SJCRH30 (cell line): ENCODE results near the gene LRPPRC. TPM values are rescaled to one million over a fixed set of nuclear protein-coding genes. Genes with fewer than 3 reads are reported as not detected.

ENCODE experiments used
- DNase-seq, 2 experiments: peaks; one replicate each; pipeline ENCODE4 v3.0.0-alpha.2; 2015 to 2020
- H3K27ac ChIP-seq: fragments of 250-450 bp; sonication (Bioruptor Pico); 2 replicates; pipeline ENCODE4 v1.5.1; 2020; ENCODE audit warnings: mild to moderate bottlenecking, moderate library complexity
- H3K27me3 ChIP-seq: fragments of 250-450 bp; sonication (Bioruptor Pico); 2 replicates; pipeline ENCODE4 v1.5.1; 2020; ENCODE audit warnings: mild to moderate bottlenecking, moderate library complexity
- H3K36me3 ChIP-seq: fragments of 250-450 bp; sonication (Bioruptor Pico); 2 replicates; pipeline ENCODE4 v1.5.1; 2020; ENCODE audit warnings: mild to moderate bottlenecking, moderate library complexity
- H3K4me1 ChIP-seq: fragments of 250-450 bp; sonication (Bioruptor Pico); 2 replicates; pipeline ENCODE4 v1.5.1; 2020; ENCODE audit warnings: mild to moderate bottlenecking, moderate library complexity
- H3K4me3 ChIP-seq: fragments of 250-450 bp; sonication (Bioruptor Pico); 2 replicates; pipeline ENCODE4 v1.5.1; 2020; ENCODE audit warnings: mild to moderate bottlenecking, moderate library complexity
- H3K9me3 ChIP-seq: fragments of 250-450 bp; sonication (Bioruptor Pico); replicated peaks from 2 replicates; pipeline ENCODE4 v1.5.1; 2020; ENCODE audit warnings: mild to moderate bottlenecking, moderate library complexity
- total RNA-seq: library from RNA; depleted of rRNA; stranded (reverse); fragments of >200 nt; shearing (Covaris generic); gene quantifications from 2 replicates; pipeline ENCODE4 v1.2.3, GENCODE V29; 2014

The LRPPRC gene
- total RNA-seq, 1 experiment from 2014 or later = 173 TPM

- DNase-seq = no peak
- Histone ChIP-seq H3K4me1 (no peaks in the 10 kb centered on the region; the same call in 1 of the 2 replicates), H3K9me3 (no peaks in the 10 kb centered on the region), H3K27me3 (no peaks in the 10 kb centered on the region), H3K27ac (no peak overlapping the region), H3K4me3 (no peak overlapping the region), H3K36me3 (peaks cover 17% of the 10 kb centered on the region)
These were observed 113.5 kb downstream of the LRPPRC start for GRCh38 chr2:43882312-43882711.

DNA sequence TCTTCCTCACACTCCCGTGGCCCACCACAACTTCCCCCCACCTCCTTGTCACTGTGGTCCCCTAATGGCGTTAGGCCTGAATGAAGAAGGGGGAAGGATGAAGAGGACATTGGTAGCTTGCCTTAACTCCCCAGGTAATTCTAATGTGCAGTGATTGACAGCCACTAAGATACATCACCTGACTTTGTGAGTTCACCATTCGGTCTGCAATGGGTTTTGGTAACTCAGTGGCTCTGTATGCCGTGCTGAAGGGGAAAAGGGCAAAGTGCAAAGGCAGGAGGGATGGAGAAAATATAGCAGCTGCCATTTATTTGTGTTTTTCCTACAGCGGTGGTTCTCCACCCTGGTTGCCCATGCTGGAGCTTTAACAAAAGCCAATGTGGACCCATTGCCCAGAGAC, 114.8 kb downstream of the LRPPRC start:
- Histone ChIP-seq H3K36me3 (peaks cover 8% of the 10 kb centered on the region), H3K4me1 (no peaks in the 10 kb centered on the region; the same call in 1 of the 2 replicates), H3K27me3 (no peaks in the 10 kb centered on the region), H3K9me3 (no peaks in the 10 kb centered on the region), H3K27ac (no peak overlapping the region), H3K4me3 (no peak overlapping the region)
- DNase-seq = no peak

DNA sequence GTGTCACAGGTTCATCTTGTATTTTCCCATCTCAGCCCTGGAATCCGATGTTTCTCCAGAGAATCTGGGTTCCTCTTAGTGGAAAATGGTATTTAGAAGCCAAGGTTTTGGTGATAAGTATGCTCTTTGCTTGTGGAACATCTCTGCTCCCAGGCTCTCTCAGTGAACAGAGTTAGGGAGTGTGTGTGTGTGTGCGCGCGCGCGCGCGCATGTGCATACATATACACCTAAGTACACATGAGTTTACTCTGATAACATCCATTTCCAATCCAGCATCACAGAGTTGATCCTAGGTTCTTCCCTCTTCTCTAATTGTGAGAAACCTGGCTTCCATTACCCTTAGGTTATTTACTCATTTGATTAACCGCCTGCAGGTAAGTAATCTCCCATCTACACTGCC, 115.3 kb downstream of the LRPPRC start:
- H3K4me3 ChIP-seq = no peak overlapping the region
- no peak overlapping the region for H3K27ac ChIP-seq
- peaks cover 4% of the 10 kb centered on the region; the same call in 1 of the 2 replicates for H3K36me3 ChIP-seq
- H3K27me3 ChIP-seq = no peaks in the 10 kb centered on the region
- no peaks in the 10 kb centered on the region; the same call in 1 of the 2 replicates for H3K4me1 ChIP-seq
- H3K9me3 ChIP-seq = no peaks in the 10 kb centered on the region
- no peak for DNase-seq

GRCh38 chr2:43879261-43879660, 116.5 kb downstream of the LRPPRC start:
- Histone ChIP-seq H3K9me3 (no peaks in the 10 kb centered on the region), H3K4me3 (no peak overlapping the region), H3K27ac (no peak overlapping the region), H3K36me3 (no peaks in the 10 kb centered on the region), H3K4me1 (no peaks in the 10 kb centered on the region; the same call in 1 of the 2 replicates), H3K27me3 (no peaks in the 10 kb centered on the region)
- DNase-seq = no peak

GRCh38 chr2:43877782-43878464, 117.9 kb downstream of the LRPPRC start:
- Histone ChIP-seq H3K4me1 (no peaks in the 10 kb centered on the region; the same call in 1 of the 2 replicates), H3K4me3 (no peak overlapping the region)
- peak; percentile 68 to 87 for DNase-seq

GRCh38 chr2:43874776-43875451, 120.9 kb downstream of the LRPPRC start:
- H3K4me1 ChIP-seq = no peaks in the 10 kb centered on the region; the same call in 1 of the 2 replicates
- H3K36me3 ChIP-seq = no peaks in the 10 kb centered on the region
- H3K9me3 ChIP-seq = no peaks in the 10 kb centered on the region
- no peak for DNase-seq
- no peak overlapping the region for H3K4me3 ChIP-seq
- H3K27me3 ChIP-seq = no peaks in the 10 kb centered on the region
- no peak overlapping the region for H3K27ac ChIP-seq

More at GRCh38 chr2:43877782-43878464, 117.9 kb downstream of the LRPPRC start:
- no peaks in the 10 kb centered on the region for H3K9me3 ChIP-seq
- H3K27ac ChIP-seq = no peak overlapping the region
- H3K36me3 ChIP-seq = no peaks in the 10 kb centered on the region
- H3K27me3 ChIP-seq = no peaks in the 10 kb centered on the region

DNA sequence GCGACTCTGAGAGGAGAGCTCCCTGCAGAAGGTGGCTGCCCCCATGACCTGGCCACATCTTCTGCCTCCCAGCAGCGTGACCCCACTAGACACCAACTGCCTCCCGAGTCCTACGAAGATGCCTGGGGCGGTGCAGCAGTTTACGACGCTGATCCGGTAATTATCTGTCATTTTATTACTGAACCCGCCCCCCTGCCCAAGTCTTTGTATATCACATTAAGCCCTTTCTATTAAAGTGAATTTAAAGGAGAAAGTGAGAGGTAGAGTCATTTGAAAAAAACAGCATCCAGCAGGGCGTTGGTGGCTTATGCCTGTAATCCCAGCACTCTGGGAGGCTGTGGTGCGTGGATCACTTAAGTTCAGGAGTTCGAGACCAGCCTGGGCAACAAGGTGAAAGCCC, 123.6 kb downstream of the LRPPRC start:
- DNase-seq = no peak
- H3K36me3 ChIP-seq = no peaks in the 10 kb centered on the region
- no peaks in the 10 kb centered on the region for H3K4me1 ChIP-seq
- no peak overlapping the region for H3K4me3 ChIP-seq
- H3K27me3 ChIP-seq = no peaks in the 10 kb centered on the region
- H3K9me3 ChIP-seq = no peaks in the 10 kb centered on the region
- no peak overlapping the region for H3K27ac ChIP-seq

GRCh38 chr2:43855292-43855691, 140.5 kb downstream of the LRPPRC start:
- Histone ChIP-seq H3K36me3 (no peaks in the 10 kb centered on the region), H3K27ac (no peak overlapping the region), H3K4me1 (no peaks in the 10 kb centered on the region), H3K4me3 (no peak overlapping the region), H3K9me3 (0 out of 2 replicates have a peak, but pooled peaks cover 3% of the 10 kb centered on the region), H3K27me3 (no peaks in the 10 kb centered on the region)
- no peak for DNase-seq

GRCh38 chr2:43854671-43855070, 141.1 kb downstream of the LRPPRC start:
- no peak overlapping the region for H3K27ac ChIP-seq
- no peak overlapping the region for H3K4me3 ChIP-seq
- no peak for DNase-seq
- no peaks in the 10 kb centered on the region for H3K4me1 ChIP-seq
- H3K9me3 ChIP-seq = 0 out of 2 replicates have a peak, but pooled peaks cover 3% of the 10 kb centered on the region
- no peaks in the 10 kb centered on the region for H3K36me3 ChIP-seq
- H3K27me3 ChIP-seq = no peaks in the 10 kb centered on the region

GRCh38 chr2:43853141-43854081, 142.4 kb downstream of the LRPPRC start:
- H3K27me3 ChIP-seq = no peaks in the 10 kb centered on the region
- 0 out of 2 replicates have a peak, but pooled peaks cover 3% of the 10 kb centered on the region for H3K9me3 ChIP-seq
- no peak for DNase-seq
- H3K4me1 ChIP-seq = no peaks in the 10 kb centered on the region; the same call in 1 of the 2 replicates
- no peaks in the 10 kb centered on the region for H3K36me3 ChIP-seq
- no peak overlapping the region for H3K4me3 ChIP-seq
- no peak overlapping the region for H3K27ac ChIP-seq

GRCh38 chr2:43852196-43852730, 143.5 kb downstream of the LRPPRC start:
- DNase-seq = no peak
- Histone ChIP-seq H3K27me3 (no peaks in the 10 kb centered on the region), H3K4me3 (no peak overlapping the region), H3K36me3 (no peaks in the 10 kb centered on the region), H3K9me3 (0 out of 2 replicates have a peak, but pooled peaks cover 3% of the 10 kb centered on the region), H3K4me1 (peaks cover 2% of the 10 kb centered on the region; the same call in 1 of the 2 replicates), H3K27ac (no peak overlapping the region)

DNA sequence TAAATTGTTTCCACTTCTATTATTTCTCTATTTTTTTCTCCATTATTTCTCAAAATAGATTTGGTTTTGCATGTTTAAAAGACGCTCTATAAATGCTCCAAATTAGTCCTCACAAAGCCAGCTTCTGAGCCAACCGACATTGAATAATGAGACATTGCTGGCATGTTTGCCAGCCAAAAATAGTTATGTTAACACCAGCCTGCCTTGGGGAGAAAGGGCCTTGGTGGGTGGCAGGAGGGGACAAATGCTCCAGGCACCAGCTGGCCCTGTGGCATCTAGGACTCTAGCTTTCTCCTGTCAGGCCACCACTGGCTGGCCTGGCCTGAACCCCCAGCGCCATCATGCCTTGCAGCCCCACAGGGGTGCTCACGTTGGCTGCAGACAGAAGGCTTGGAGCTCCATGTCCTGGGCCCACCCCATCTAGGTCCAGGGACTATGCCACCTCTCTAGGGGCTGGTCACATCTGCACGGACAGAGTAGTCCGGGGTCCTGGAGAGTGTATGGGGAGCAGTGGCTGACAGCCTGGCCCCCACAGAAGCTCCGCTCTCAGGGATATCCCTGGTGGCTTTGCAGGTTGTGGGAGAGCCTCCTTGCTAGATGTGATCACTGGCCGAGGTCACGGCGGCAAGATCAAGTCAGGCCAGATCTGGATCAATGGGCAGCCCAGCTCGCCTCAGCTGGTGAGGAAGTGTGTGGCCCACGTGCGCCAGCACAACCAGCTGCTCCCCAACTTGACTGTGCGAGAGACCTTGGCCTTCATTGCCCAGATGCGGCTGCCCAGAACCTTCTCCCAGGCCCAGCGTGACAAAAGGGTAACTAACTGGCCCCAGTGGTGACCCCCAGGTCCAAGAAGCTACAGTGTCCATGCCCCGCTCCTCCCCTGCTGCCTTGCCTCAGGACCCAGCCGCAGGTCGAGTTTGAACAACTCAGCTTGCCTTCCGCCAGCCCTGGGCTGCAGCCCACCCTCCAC, 144.5 kb downstream of the LRPPRC start:
- 0 out of 2 replicates have a peak, but pooled peaks cover under 1% of the 10 kb centered on the region for H3K9me3 ChIP-seq
- peaks cover 2% of the 10 kb centered on the region; the same call in 1 of the 2 replicates for H3K4me1 ChIP-seq
- H3K27me3 ChIP-seq = no peaks in the 10 kb centered on the region
- no peak for DNase-seq
- H3K27ac ChIP-seq = no peak overlapping the region
- H3K36me3 ChIP-seq = no peaks in the 10 kb centered on the region
- H3K4me3 ChIP-seq = no peak overlapping the region

DNA sequence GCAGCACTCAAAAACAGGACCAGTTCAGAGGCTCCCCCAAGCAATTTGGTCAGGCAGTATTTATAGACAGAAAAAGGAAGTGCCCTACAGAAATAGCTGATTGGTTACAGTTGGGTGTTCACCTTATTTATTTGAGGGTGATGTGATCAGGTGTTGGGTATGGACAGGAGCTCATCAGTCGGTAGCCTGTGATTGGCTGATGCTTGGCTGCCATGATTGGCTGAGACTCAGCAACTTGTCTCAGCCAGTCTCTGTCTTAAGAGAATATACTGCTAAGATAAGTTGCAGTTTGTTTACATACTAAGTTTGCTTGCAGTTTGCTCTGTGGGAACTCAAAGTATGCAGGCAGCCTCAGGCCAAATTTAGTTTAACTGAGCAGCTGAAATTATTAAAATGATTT, 147.6 kb downstream of the LRPPRC start:
- Histone ChIP-seq H3K27ac (no peak overlapping the region), H3K9me3 (no peaks in the 10 kb centered on the region), H3K4me1 (peaks cover 12% of the 10 kb centered on the region), H3K36me3 (no peaks in the 10 kb centered on the region), H3K27me3 (no peaks in the 10 kb centered on the region), H3K4me3 (no peak overlapping the region)
- no peak for DNase-seq
